ENCODE data around the gene PADI4. TPM values are rescaled to one million over a fixed set of nuclear protein-coding genes. Genes with fewer than 3 reads are reported as not detected.

The PADI4 gene
- total and polyA plus RNA-seq, 2 of the 8 experiments (the other 6 are each of a cell fraction or from before 2014, with no cell fraction given): 0.29 TPM; not detected in 1

- TF ChIP-seq KDM5A (IDR thresholded peaks at IDR 0.05; ENCODE audit: low read length) (no peak), TCF12 (IDR thresholded peaks at IDR 0.05; ENCODE audit: low read depth, low read length) (no peak), E2F6 (IDR thresholded peaks at IDR 0.05) (no peak)
Observed at GRCh38 chr1:17338706-17339493, 30.9 kb downstream of the PADI4 start (continued).

All from H1 (cell line).